Measurements from ENCODE around the gene PRR19. TPM values are rescaled to one million over a fixed set of nuclear protein-coding genes. Genes with fewer than 3 reads are reported as not detected.
"Not testable (repeated sequence)": the region's sequence is repeated elsewhere in the genome, so short reads cannot be mapped to it uniquely, and the experiment has no call there.

Gene PRR19
- total and polyA plus RNA-seq, 10 of the 15 experiments (the other 5 are each of a cell fraction or from before 2014, with no cell fraction given): 0.09 to 1.7 (median 0.73) TPM; not detected in 1

GRCh38 chr19:42330241-42330711, 28.3 kb downstream of the PRR19 start:
- in situ Hi-C loops (cut with MboI) (no loop called here), intact Hi-C loops (cut with micrococcal nuclease; ENCODE audit: unreplicated experiment) (no loop called here)
- DNase-seq (ENCODE audit: low read depth, low spot score): no peak
- Histone ChIP-seq H3K36me3 (ENCODE audit: control insufficient read depth in 2 of 2, insufficient read depth in 2 of 2, low read length in 1 of 2) (no peaks in the 10 kb centered on the region), H3K4me1 (ENCODE audit: control insufficient read depth, insufficient read depth, low read length) (peaks cover 7% of the 10 kb centered on the region), H3K27me3 (replicated peaks in 1 of 2; ENCODE audit: control insufficient read depth in 2 of 2, insufficient read depth in 2 of 2, low read length in 1 of 2) (no peaks in the 10 kb centered on the region), H3K4me2 (ENCODE audit: control insufficient read depth, insufficient read depth) (no peak overlapping the region), H3K9me3 (replicated peaks; ENCODE audit: control insufficient read depth, insufficient read depth, low read length) (no peaks in the 10 kb centered on the region), H2AFZ (ENCODE audit: control insufficient read depth, low read depth, low read length) (no peak overlapping the region), H3K9ac (ENCODE audit: control insufficient read depth, insufficient read depth, low read length) (no peak overlapping the region), H3K27ac (ENCODE audit: control insufficient read depth, insufficient read depth) (no peak overlapping the region), H4K20me1 (ENCODE audit: control insufficient read depth, insufficient read depth) (no peaks in the 10 kb centered on the region), H3K4me3 (no peak overlapping the region), H3K79me2 (ENCODE audit: control insufficient read depth, insufficient read depth, low read length) (peaks cover 13% of the 10 kb centered on the region)
- no peak for FAIRE-seq
- SMC1A ChIA-PET (ENCODE audit: uncharacterized antibody, unreplicated experiment): interaction anchor here (0.7 kb wide), 1 partner anchor 207 kb away, joined by 3 read pairs; no protein-coding TSS in a partner anchor
- no TSS peak for BruUV-seq (replicated peaks)
- POLR2A ChIA-PET: no interaction called here
- CTCF ChIA-PET: interaction anchor here (0.6 to 1.3 kb wide), 4 partner anchors 16 to 103 kb away, joined by 3 to 5 read pairs (median 4); no protein-coding TSS in a partner anchor
- RAD21 ChIA-PET (ENCODE audit: unreplicated experiment): no interaction called here
- TF ChIP-seq PAX5 (IDR thresholded peaks at IDR 0.05; ENCODE audit: borderline replicate concordance, low read depth, low read length): no peak
- TF ChIP-seq SP1 (IDR thresholded peaks at IDR 0.05; ENCODE audit: low read depth, low read length): no peak
- TF ChIP-seq FOXK2 (IDR thresholded peaks at IDR 0.05): no peak
- 90% methylated on average over 2 of the region's 2 CpGs for WGBS (ENCODE audit: insufficient coverage, insufficient replicate concordance, low lambda C conversion rate, missing lambda C conversion rate)
- ATAC-seq: no peak

- CTCF ChIA-PET: interaction anchor here (1.3 kb wide), 1 partner anchor 102 kb away, joined by 3 read pairs; no protein-coding TSS in a partner anchor
- H3K27me3 ChIP-seq (replicated peaks in 1 of 2; ENCODE audit: control insufficient read depth in 2 of 2, insufficient read depth in 2 of 2, low read length in 1 of 2); SMC1A ChIA-PET (ENCODE audit: uncharacterized antibody, unreplicated experiment); H3K4me2 ChIP-seq (ENCODE audit: control insufficient read depth, insufficient read depth); H3K4me1 ChIP-seq (ENCODE audit: control insufficient read depth, insufficient read depth, low read length); ATAC-seq; intact Hi-C loops (cut with micrococcal nuclease; ENCODE audit: unreplicated experiment); H2AFZ ChIP-seq (ENCODE audit: control insufficient read depth, low read depth, low read length); in situ Hi-C loops (cut with MboI); BruUV-seq (replicated peaks); H3K27ac ChIP-seq (ENCODE audit: control insufficient read depth, insufficient read depth); H4K20me1 ChIP-seq (ENCODE audit: control insufficient read depth, insufficient read depth); H3K4me3 ChIP-seq; H3K36me3 ChIP-seq (ENCODE audit: control insufficient read depth in 2 of 2, insufficient read depth in 2 of 2, low read length in 1 of 2); DNase-seq (ENCODE audit: low read depth, low spot score); H3K9me3 ChIP-seq (replicated peaks; ENCODE audit: control insufficient read depth, insufficient read depth, low read length); RAD21 ChIA-PET (ENCODE audit: unreplicated experiment); FAIRE-seq; H3K9ac ChIP-seq (ENCODE audit: control insufficient read depth, insufficient read depth, low read length); H3K79me2 ChIP-seq (ENCODE audit: control insufficient read depth, insufficient read depth, low read length): not testable (repeated sequence)
- POLR2A ChIA-PET: interaction anchor here (0.6 kb wide), 1 partner anchor 64 kb away, joined by 6 read pairs; no protein-coding TSS in a partner anchor
- 91% methylated on average over 3 of the region's 3 CpGs for WGBS (ENCODE audit: insufficient coverage, insufficient replicate concordance, low lambda C conversion rate, missing lambda C conversion rate)
Observed at GRCh38 chr19:42331333-42331732, 29.4 kb downstream of the PRR19 start.

Measured in GM12878 (cell line).